22Rv1 (cell line): ENCODE results near the gene RDM1.

Experiments used
- ZFX ChIP-seq: fragments of 450-650 bp; IDR thresholded peaks from 2 replicates; pipeline ENCODE4 v1.6.1; 2017; ENCODE audit warnings: antibody characterized with exemption, borderline replicate concordance
- TF ChIP-seq, protein P1 (sequence below): fragments of 450-650 bp; IDR thresholded peaks from 2 replicates; pipeline ENCODE4 v1.5.1; 2017; ENCODE audit warnings: mild to moderate bottlenecking

DNA sequence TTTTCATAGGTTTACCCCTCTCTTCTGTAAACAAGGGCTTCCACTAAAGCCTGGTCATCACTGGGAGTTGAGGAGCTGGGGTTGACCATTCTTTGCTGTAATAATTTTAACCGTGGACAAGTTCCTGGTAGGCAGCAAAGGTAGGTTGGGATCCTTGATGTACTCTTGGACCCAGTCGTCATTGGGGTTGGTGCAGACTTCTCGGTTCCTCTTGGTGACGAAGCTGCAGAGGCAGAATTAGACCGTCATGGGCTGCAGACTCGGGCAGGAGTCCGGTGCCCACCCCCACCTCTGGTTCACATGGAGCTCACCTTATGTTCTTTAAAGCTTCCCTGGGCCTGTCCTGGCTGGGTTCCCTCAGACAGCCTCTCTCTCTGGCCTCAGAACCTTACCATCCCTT lies 46.9 kb upstream of the RDM1 start:
- TF ChIP-seq, protein P1, sequence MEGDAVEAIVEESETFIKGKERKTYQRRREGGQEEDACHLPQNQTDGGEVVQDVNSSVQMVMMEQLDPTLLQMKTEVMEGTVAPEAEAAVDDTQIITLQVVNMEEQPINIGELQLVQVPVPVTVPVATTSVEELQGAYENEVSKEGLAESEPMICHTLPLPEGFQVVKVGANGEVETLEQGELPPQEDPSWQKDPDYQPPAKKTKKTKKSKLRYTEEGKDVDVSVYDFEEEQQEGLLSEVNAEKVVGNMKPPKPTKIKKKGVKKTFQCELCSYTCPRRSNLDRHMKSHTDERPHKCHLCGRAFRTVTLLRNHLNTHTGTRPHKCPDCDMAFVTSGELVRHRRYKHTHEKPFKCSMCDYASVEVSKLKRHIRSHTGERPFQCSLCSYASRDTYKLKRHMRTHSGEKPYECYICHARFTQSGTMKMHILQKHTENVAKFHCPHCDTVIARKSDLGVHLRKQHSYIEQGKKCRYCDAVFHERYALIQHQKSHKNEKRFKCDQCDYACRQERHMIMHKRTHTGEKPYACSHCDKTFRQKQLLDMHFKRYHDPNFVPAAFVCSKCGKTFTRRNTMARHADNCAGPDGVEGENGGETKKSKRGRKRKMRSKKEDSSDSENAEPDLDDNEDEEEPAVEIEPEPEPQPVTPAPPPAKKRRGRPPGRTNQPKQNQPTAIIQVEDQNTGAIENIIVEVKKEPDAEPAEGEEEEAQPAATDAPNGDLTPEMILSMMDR: no peak
- TF ChIP-seq ZFX: no peak
